IPS-18c (cell line): ENCODE data around the gene FAM174B.

Source experiments
- H3K4me3 ChIP-seq: 2 replicates; pipeline ENCODE4 v1.7.0; 2013; ENCODE audit warnings: low read depth, mild to moderate bottlenecking, low read length, moderate library complexity; ENCODE audit not compliant: insufficient read depth
- H3K9me3 ChIP-seq: one replicate; pipeline ENCODE4 v1.6.1; 2013; ENCODE audit warnings: mild to moderate bottlenecking, low read length, moderate library complexity; ENCODE audit not compliant: control insufficient read depth, insufficient read depth

The FAM174B gene

DNA sequence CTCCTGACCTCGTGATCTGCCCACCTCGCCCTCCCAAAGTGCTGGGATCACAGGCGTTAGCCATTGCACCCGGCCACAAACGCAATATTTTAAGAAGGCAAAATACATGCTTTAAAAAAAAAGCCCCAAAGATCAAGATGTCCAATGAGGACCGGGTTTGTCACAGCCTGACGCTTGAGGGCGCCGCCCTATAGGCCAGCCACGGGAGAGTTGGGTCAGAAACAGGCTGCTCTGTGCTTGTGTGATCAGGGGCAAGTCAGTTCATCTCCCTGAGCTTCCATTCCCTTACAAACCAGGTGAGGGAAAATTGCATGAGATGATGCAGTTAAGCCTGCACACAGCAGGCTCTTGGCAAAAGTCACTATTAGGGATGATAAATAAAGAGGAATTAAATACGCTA lies 23.9 kb downstream of the FAM174B start:
- H3K4me3 ChIP-seq, result no peak overlapping the region
- H3K9me3 ChIP-seq, result no peaks in the 10 kb centered on the region

DNA sequence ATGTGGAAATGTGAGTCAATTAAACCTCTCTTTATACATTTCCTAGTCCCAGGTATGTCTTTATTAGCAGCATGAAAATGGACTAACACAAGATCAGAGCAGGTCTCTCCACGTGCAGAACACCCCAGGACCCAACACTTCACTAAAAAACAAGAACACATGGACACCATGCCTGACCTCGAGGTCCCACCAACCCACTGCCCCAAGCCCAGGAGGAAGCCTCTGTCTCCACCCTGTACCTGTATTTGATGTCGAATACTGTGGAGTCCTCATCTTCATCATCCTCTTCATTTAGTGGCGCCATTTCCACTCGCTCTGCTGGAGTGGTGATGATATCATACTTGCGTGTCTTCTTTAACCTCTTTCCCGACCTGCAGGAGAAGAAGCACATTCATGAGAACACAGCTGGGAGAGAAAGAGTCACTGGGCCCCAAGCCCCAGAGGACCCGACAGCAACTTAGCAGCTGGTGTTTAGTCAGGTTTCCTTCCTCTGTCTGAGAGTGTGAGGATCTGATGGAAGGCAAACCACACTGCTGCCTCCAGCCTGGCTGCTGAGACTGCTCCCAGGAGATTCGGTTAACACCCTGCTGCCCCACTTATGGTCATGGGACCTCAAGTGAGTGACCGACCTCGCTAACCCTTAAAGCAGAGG lies 25.5 kb downstream of the FAM174B start:
- Histone ChIP-seq H3K9me3 (no peaks in the 10 kb centered on the region), H3K4me3 (no peak overlapping the region)

DNA sequence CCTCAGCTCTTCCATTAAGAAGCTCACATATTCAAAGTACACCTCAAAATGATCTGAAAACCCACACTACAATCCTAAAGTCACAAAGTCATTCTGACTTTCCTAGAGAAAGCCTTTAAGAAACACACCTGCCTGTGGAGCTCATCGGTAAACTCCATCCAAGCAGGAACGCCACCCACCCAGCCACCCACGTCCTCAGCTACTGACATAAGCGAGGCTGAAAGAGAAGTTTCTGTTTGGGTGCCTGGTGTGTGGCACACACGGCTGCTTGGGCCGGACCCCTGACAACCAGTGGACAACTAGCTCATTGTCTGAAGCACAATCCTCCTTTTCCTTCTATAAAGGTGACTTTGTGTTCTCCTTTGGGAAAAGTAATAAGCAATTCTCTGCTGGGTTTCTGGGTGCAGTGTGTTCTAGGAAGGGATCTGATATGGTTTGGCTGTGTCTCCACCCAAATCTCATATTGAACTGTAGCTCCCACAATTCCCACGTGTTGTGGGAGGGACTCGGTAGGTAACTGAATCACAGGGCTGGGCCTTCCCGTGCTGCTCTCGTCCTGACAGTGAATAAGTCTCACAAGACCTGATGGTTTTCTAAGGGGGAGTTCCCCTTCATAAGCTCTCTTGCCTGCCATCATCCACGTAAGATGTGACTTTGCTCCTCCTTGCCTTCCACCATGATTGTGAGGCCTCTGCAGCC lies 26.1 kb downstream of the FAM174B start:
- Histone ChIP-seq H3K4me3 (no peak overlapping the region), H3K9me3 (no peaks in the 10 kb centered on the region)

- H3K9me3 ChIP-seq, result no peaks in the 10 kb centered on the region
- no peak overlapping the region for H3K4me3 ChIP-seq
Measured at GRCh38 chr15:92627014-92627413, 28.6 kb downstream of the FAM174B start.

GRCh38 chr15:92625251-92625980 lies 30.2 kb downstream of the FAM174B start:
- Histone ChIP-seq H3K9me3 (no peaks in the 10 kb centered on the region), H3K4me3 (no peak overlapping the region)

- H3K4me3 ChIP-seq, result no peak overlapping the region
- no peaks in the 10 kb centered on the region for H3K9me3 ChIP-seq
Measured at GRCh38 chr15:92624401-92624991, 31.1 kb downstream of the FAM174B start.

DNA sequence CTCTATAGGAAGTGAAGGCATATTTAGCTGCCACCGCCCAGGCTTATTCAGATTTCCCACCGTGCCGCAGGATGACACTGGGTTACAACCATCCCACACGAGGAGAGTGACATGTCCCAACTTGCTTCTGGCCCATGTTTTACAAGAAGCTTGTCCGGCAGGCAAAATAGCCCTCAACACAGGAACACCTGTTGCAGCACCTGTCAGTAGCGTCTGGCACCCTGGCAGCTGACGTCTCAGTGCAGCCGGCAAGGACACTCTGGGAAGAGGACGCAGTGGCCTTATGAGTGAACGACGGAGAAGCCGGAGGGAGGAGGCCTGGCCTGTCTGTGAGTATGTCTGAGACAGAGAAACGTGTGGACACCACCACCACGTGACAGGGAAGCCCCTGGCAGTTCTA lies 32.1 kb downstream of the FAM174B start:
- Histone ChIP-seq H3K9me3 (no peaks in the 10 kb centered on the region), H3K4me3 (no peak overlapping the region)

DNA sequence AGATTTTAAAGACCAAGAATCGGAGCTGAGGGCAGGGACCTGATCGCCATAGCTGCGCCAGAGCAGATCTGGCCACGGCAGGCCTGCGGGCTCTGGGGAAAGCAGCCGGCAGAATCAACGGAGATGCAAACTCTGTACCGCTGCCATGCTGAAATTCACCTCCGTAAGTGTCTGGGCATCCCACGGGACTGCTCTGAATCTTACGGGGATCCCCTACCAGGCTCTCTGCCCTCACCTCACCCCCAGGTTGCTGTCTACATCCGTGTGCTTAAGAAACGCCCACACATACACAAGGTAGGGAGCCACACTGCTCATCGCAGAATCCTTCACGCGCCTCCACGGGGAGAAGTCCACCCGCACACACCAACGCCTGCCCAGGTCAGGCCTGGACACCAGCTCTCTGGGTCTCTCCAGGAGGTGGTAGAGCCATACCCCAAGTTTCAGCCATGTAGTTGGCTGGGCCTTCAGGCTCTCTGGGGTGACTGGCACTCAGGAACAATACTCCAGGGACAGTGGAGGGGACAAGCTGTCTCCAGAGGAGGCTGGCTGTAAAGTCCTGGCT lies 33.5 kb downstream of the FAM174B start:
- Histone ChIP-seq H3K9me3 (no peaks in the 10 kb centered on the region), H3K4me3 (no peak overlapping the region)

DNA sequence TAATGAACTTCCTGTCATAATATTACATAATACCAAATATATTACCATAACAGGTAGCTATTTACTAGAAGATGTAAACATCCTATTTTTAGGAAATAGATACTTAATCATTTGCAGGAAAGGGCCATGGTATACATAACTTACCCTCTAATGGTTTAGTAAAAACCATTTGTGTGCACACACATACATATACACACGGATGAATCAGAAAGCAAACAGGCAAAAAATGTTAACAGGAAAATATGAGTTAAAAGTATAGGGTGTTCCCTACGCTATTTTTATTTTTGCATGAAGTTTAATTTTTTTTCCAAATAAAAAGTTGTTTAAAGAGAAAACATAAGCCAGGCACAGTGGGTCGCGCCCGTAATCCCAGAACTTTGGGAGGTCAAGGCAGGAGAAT lies 34.6 kb downstream of the FAM174B start:
- no peak overlapping the region for H3K4me3 ChIP-seq
- no peaks in the 10 kb centered on the region for H3K9me3 ChIP-seq

DNA sequence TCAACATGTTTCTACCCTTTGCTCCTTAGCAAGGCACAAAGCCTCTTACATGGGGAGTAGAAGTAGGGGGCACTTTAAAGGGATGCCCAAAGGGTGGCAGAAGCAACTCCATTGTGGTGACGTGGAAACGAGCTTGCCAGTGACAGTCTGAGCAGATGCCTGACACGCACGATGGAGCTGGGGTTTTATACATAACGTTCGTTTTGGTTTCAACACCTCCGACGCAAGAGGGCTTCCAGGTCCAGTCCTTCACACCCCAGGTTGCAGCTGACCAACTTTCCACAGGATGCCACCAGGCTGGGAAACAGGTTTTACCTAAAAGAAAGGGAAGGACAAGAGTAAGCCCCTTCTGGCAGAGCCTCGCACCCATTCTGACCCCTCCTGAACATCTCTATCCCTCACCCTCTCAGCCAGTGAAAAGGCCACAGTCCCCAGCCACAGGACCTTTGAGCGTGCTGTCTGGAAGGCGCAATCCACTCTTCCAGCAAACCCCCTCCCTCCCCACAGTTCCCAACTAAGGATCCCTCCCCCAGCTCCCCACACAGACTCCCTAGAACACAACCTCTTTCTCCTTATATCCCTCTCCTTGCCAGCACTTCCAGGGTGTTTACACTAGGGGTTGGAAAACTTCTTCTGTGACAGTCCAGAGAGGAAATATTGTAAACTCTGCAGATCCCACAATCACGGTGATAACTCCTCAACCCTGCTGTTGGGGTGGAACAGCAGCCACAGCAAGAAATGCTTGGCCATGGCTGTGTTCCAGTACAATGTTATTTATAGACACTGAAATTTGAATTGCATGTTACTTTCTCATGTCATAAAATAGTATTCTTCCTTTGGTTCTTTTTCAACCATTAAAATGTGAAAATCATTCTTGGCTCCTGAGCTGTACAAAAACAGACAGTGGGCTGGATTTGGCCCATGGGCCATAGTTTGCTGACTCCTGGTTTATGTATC lies 36.2 kb downstream of the FAM174B start:
- H3K4me3 ChIP-seq, result no peak overlapping the region
- H3K9me3 ChIP-seq, result no peaks in the 10 kb centered on the region

GRCh38 chr15:92617549-92618520 lies 37.7 kb downstream of the FAM174B start:
- Histone ChIP-seq H3K9me3 (no peaks in the 10 kb centered on the region), H3K4me3 (no peak overlapping the region)

DNA sequence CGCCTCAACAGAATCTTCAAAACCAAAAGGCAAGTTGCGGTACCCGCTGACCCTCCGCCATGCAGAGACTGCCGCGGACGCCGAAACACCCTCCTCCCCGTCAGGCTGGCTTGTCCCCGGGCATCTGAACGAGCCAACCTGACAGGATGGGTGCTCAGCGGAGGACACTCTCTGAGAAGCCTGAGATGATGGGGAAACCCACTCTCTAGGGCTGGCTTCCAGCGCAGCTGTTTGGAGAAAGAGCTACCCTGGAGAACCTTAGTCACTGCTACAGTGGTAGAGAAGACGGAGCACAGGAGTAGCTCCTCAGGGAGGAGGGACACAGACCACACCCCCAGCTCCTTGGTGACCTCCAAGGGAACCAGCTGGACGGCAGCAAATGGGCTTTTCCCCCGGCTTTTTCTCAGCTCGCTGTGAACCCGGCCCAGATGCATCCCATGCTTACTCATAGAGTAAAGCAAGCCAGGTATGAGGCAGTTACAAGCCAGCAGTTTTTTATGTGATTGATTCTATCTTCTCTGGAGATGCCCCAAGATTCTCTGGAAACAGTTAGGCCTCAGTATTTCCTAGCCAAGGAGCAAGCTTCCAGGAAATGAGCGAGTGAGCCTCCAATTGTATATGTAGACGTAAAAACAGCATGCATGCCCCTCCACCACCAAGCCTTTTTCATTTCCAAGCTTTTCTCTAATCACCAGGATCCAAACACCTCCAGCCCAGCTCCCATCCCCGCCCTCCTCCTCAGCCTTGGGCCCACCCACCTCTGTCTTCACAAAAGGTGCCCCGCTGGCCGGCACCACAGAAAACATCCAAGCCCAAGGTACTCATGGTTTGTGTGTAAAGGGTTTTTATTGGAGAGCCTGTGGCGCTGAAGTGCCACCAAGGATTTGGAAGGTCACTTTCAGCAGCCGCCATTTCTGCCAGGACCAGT lies 38.7 kb downstream of the FAM174B start:
- H3K9me3 ChIP-seq, result no peaks in the 10 kb centered on the region
- H3K4me3 ChIP-seq, result no peak overlapping the region

GRCh38 chr15:92614791-92615785 lies 40.5 kb downstream of the FAM174B start:
- Histone ChIP-seq H3K9me3 (no peaks in the 10 kb centered on the region), H3K4me3 (no peak overlapping the region)

GRCh38 chr15:92614301-92614700 lies 41.3 kb downstream of the FAM174B start:
- no peak overlapping the region for H3K4me3 ChIP-seq
- no peaks in the 10 kb centered on the region for H3K9me3 ChIP-seq
